NCI-H187 treated with DMSO at 0.1 percent for 48 hours (cell line): ENCODE data around the gene INHBE.
"Not testable (repeated sequence)": the region's sequence is repeated elsewhere in the genome, so short reads cannot be mapped to it uniquely, and the experiment has no call there.

Source experiments
- DNase-seq: peaks from one replicate; lab custom pipeline; 2025; lab: John Stamatoyannopoulos, UW

Gene INHBE

GRCh38 chr12:57441393-57441792 is 13.7 kb upstream of the INHBE start:
- not testable (repeated sequence) for DNase-seq

- no peak for DNase-seq
These were observed 13.2 kb upstream of the INHBE start for GRCh38 chr12:57441846-57442427.

- not testable (repeated sequence) for DNase-seq
These were observed 10.8 kb upstream of the INHBE start for GRCh38 chr12:57444337-57444736.

GRCh38 chr12:57444744-57445143 is 10.4 kb upstream of the INHBE start:
- DNase-seq: no peak

- no peak for DNase-seq
These were observed 8.7 kb upstream of the INHBE start for GRCh38 chr12:57446292-57446960.

- DNase-seq: no peak
These were observed 6.4 kb upstream of the INHBE start for GRCh38 chr12:57448669-57449068.

GRCh38 chr12:57449375-57449774 is 5.7 kb upstream of the INHBE start:
- DNase-seq: no peak

- no peak for DNase-seq
These were observed 5.0 kb upstream of the INHBE start for GRCh38 chr12:57450057-57450456.

- DNase-seq: no peak
These were observed 3.8 kb upstream of the INHBE start for GRCh38 chr12:57451233-57451778.

GRCh38 chr12:57452181-57452936 is 2.7 kb upstream of the INHBE start:
- DNase-seq: no peak

- DNase-seq: peak; percentile 21
These were observed 2.1 kb upstream of the INHBE start for GRCh38 chr12:57452937-57453509.

- DNase-seq: no peak
These were observed 918 bp upstream of the INHBE start for GRCh38 chr12:57454213-57454565.

GRCh38 chr12:57455374-57456144 is 452 bp downstream of the INHBE start:
- DNase-seq: no peak

- no peak for DNase-seq
These were observed 1.1 kb downstream of the INHBE start for GRCh38 chr12:57456145-57456700.

- no peak for DNase-seq
These were observed 1.8 kb downstream of the INHBE start for GRCh38 chr12:57456737-57457490.

GRCh38 chr12:57458665-57459054 is 3.6 kb downstream of the INHBE start:
- DNase-seq: no peak

GRCh38 chr12:57459055-57459749 is 4.1 kb downstream of the INHBE start:
- DNase-seq: peak; percentile 80

GRCh38 chr12:57459750-57460467 is 4.8 kb downstream of the INHBE start, which contains the start of gene GLI1:
Gene GLI1 (plus strand): TSS chr12:57459785. CDS start chr12:57463692, 3,907 bp downstream.
- DNase-seq: no peak

- DNase-seq: no peak
These were observed 5.3 kb downstream of the INHBE start for GRCh38 chr12:57460468-57460784.

GRCh38 chr12:57460841-57461275 is 5.8 kb downstream of the INHBE start:
- no peak for DNase-seq
